Trophoblast cell (in vitro differentiated cells and primary cell): Measurements from ENCODE around the gene BMPER.

ENCODE experiments used
- DNase-seq, 2 donors: peaks; one replicate each; pipeline ENCODE4 v3.0.0-alpha.2; 2016
- H2AFZ ChIP-seq: 2 replicates; pipeline ENCODE4 v1.6.1; 2013; ENCODE audit warnings: low read length, moderate library complexity, mild to moderate bottlenecking; ENCODE audit not compliant: insufficient read depth, poor library complexity
- H2AK5ac ChIP-seq: 2 replicates; pipeline ENCODE4 v1.6.1; 2013; ENCODE audit warnings: mild to moderate bottlenecking, low read length
- H2BK120ac ChIP-seq: 2 replicates; pipeline ENCODE4 v1.6.1; 2013; ENCODE audit warnings: low read length, mild to moderate bottlenecking, moderate library complexity; ENCODE audit not compliant: insufficient read depth, poor library complexity
- H2BK12ac ChIP-seq: 2 replicates; pipeline ENCODE4 v1.6.1; 2013; ENCODE audit warnings: mild to moderate bottlenecking, low read length, moderate library complexity
- H2BK5ac ChIP-seq: 2 replicates; pipeline ENCODE4 v1.6.1; 2013; ENCODE audit warnings: low read length, low read depth, moderate library complexity, mild to moderate bottlenecking; ENCODE audit not compliant: poor library complexity
- H3K14ac ChIP-seq: 2 replicates; pipeline ENCODE4 v1.6.1; 2013; ENCODE audit warnings: mild to moderate bottlenecking, low read length
- H3K18ac ChIP-seq: 2 replicates; pipeline ENCODE4 v1.6.1; 2013; ENCODE audit warnings: mild to moderate bottlenecking, low read length
- H3K23ac ChIP-seq: 2 replicates; pipeline ENCODE4 v1.6.1; 2013; ENCODE audit warnings: low read length
- H3K27ac ChIP-seq: 2 replicates; pipeline ENCODE4 v1.5.1; 2013; ENCODE audit warnings: low read depth, mild to moderate bottlenecking, inconsistent platforms, low read length, moderate library complexity
- H3K27me3 ChIP-seq: 2 replicates; pipeline ENCODE4 v1.6.1; 2013; ENCODE audit warnings: inconsistent platforms, mild to moderate bottlenecking, low read length, moderate library complexity; ENCODE audit not compliant: insufficient read depth
- H3K36me3 ChIP-seq, 2 experiments: 1 replicate in 1 of 2; 2 replicates in 1 of 2; pipeline ENCODE4 v1.6.1; 2013; ENCODE audit warnings: low read length in 2 of 2, mild to moderate bottlenecking in 2 of 2, moderate library complexity in 1 of 2; ENCODE audit not compliant: insufficient read depth in 2 of 2, control insufficient read depth in 1 of 2
- H3K4ac ChIP-seq: 2 replicates; pipeline ENCODE4 v1.6.1; 2013; ENCODE audit warnings: low read depth, mild to moderate bottlenecking, low read length, moderate library complexity
- H3K4me1 ChIP-seq, 2 experiments: 1 replicate in 1 of 2; 2 replicates in 1 of 2; pipeline ENCODE4 v1.6.1; 2013; ENCODE audit warnings: low read length in 2 of 2, mild to moderate bottlenecking in 2 of 2, moderate library complexity in 1 of 2; ENCODE audit not compliant: insufficient read depth in 2 of 2, control insufficient read depth in 1 of 2
- H3K4me2 ChIP-seq: 2 replicates; pipeline ENCODE4 v1.6.1; 2013; ENCODE audit warnings: inconsistent platforms, mild to moderate bottlenecking, low read length, moderate library complexity
- H3K4me3 ChIP-seq: 2 replicates; pipeline ENCODE4 v1.5.1; 2013; ENCODE audit warnings: mild to moderate bottlenecking, low read depth, low read length, inconsistent platforms
- H3K79me1 ChIP-seq: one replicate; pipeline ENCODE4 v1.6.1; 2013; ENCODE audit warnings: low read length
- H3K79me2 ChIP-seq: 2 replicates; pipeline ENCODE4 v1.6.1; 2013; ENCODE audit warnings: low read length, mild to moderate bottlenecking; ENCODE audit not compliant: control insufficient read depth, insufficient read depth, poor library complexity
- H3K9ac ChIP-seq: 2 replicates; pipeline ENCODE4 v1.6.1; 2013; ENCODE audit warnings: mild to moderate bottlenecking, low read length
- H3K9me3 ChIP-seq: 2 replicates; pipeline ENCODE4 v1.6.1; 2013; ENCODE audit warnings: low read depth, mild to moderate bottlenecking, control low read depth, inconsistent platforms, low read length; ENCODE audit not compliant: insufficient read depth
- H4K12ac ChIP-seq: 2 replicates; pipeline ENCODE4 v1.6.1; 2013; ENCODE audit warnings: low read depth, mild to moderate bottlenecking, low read length, moderate library complexity
- H4K8ac ChIP-seq: 2 replicates; pipeline ENCODE4 v1.6.1; 2013; ENCODE audit warnings: low read depth, mild to moderate bottlenecking, low read length, moderate library complexity
- H4K91ac ChIP-seq: one replicate; pipeline ENCODE4 v1.6.1; 2013; ENCODE audit warnings: low read depth, mild to moderate bottlenecking, low read length, moderate library complexity
- WGBS: extraction: QIAGEN DNeasy Blood & Tissue Kit; methylation state at CpG from one replicate; pipeline ENCODE4 v1.1.7; 2013; ENCODE audit warnings: missing lambda C conversion rate; ENCODE audit not compliant: insufficient read length, insufficient coverage; ENCODE audit errors: extremely low coverage; 5-methylcytosine and 5-hydroxymethylcytosine counted together

Gene BMPER

DNA sequence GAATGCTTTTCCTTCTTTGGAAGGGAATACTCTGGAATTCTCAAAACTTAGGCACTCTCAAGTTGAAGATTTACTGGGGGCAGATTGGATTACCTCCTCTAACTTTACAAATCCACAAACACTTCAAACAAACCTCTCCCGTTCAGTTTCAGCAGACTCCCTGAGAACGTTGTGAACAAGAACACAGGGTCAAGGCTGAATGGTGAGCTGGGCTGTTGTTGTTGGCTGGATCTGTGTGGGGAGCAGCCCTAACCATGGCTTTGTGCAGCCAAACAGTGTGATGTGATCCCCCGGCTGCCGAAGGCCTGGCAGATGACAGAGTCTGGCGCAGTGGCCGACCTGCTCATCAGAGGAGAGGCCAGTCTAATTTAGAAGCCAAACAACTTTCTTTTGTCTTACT, 93.1 kb downstream of the BMPER start:
- H3K27ac ChIP-seq = no peak overlapping the region
- H2AK5ac ChIP-seq = no peak overlapping the region
- H3K4me2 ChIP-seq = no peak overlapping the region
- H3K9ac ChIP-seq = no peak overlapping the region
- no peaks in the 10 kb centered on the region for H3K79me1 ChIP-seq
- H3K23ac ChIP-seq = no peak overlapping the region
- no peak overlapping the region for H2BK12ac ChIP-seq
- no peak overlapping the region for H2BK120ac ChIP-seq
- no peaks in the 10 kb centered on the region for H3K79me2 ChIP-seq
- H3K4me3 ChIP-seq = peak overlapping the region; percentile 47
- H2AFZ ChIP-seq = no peak overlapping the region
- H4K91ac ChIP-seq = no peak overlapping the region
- no peak for DNase-seq
- no peak overlapping the region for H4K12ac ChIP-seq
- no peaks in the 10 kb centered on the region for H3K36me3 ChIP-seq
- no peak overlapping the region for H3K14ac ChIP-seq
- H3K27me3 ChIP-seq = no peaks in the 10 kb centered on the region
- H3K9me3 ChIP-seq = no peaks in the 10 kb centered on the region
- no peak overlapping the region for H4K8ac ChIP-seq
- H3K4me1 ChIP-seq = no peaks in the 10 kb centered on the region
- no peak overlapping the region for H2BK5ac ChIP-seq
- no peak overlapping the region for H3K18ac ChIP-seq
- H3K4ac ChIP-seq = no peak overlapping the region
- no CpG with 5 or more reads among the region's 6 CpGs for WGBS

GRCh38 chr7:34011017-34011695, 105.8 kb downstream of the BMPER start:
- Histone ChIP-seq H3K9me3 (no peaks in the 10 kb centered on the region), H3K79me1 (no peaks in the 10 kb centered on the region), H3K4me1 (no peaks in the 10 kb centered on the region), H4K91ac (no peak overlapping the region), H2BK120ac (no peak overlapping the region), H2AFZ (no peak overlapping the region), H4K8ac (no peak overlapping the region), H3K14ac (no peak overlapping the region), H3K27ac (no peak overlapping the region), H3K27me3 (no peaks in the 10 kb centered on the region), H3K4ac (no peak overlapping the region), H2BK5ac (no peak overlapping the region), H4K12ac (no peak overlapping the region), H2AK5ac (no peak overlapping the region), H3K9ac (no peak overlapping the region), H2BK12ac (no peak overlapping the region), H3K4me2 (no peak overlapping the region), H3K23ac (no peak overlapping the region), H3K4me3 (no peak overlapping the region), H3K18ac (no peak overlapping the region), H3K36me3 (no peaks in the 10 kb centered on the region), H3K79me2 (no peaks in the 10 kb centered on the region)
- DNase-seq = peak in 1 of 2 donors; percentile 19
- no CpG with 5 or more reads among the region's 3 CpGs for whole genome bisulfite sequencing

- Histone ChIP-seq H4K8ac (no peak overlapping the region), H3K9ac (no peak overlapping the region), H3K4me2 (no peak overlapping the region), H3K79me2 (no peaks in the 10 kb centered on the region), H4K12ac (no peak overlapping the region), H3K14ac (no peak overlapping the region), H3K27me3 (no peaks in the 10 kb centered on the region), H2AK5ac (no peak overlapping the region), H4K91ac (no peak overlapping the region), H3K4ac (no peak overlapping the region), H3K36me3 (no peaks in the 10 kb centered on the region), H2BK5ac (no peak overlapping the region), H2AFZ (no peak overlapping the region), H2BK120ac (no peak overlapping the region), H3K79me1 (no peaks in the 10 kb centered on the region), H3K9me3 (no peaks in the 10 kb centered on the region), H2BK12ac (no peak overlapping the region), H3K27ac (no peak overlapping the region), H3K4me1 (no peaks in the 10 kb centered on the region), H3K18ac (no peak overlapping the region), H3K23ac (no peak overlapping the region), H3K4me3 (no peak overlapping the region)
- no peak for DNase-seq
- no CpG with 5 or more reads among the region's 1 CpG for WGBS
Observed at GRCh38 chr7:34011696-34012095, 106.4 kb downstream of the BMPER start.

DNA sequence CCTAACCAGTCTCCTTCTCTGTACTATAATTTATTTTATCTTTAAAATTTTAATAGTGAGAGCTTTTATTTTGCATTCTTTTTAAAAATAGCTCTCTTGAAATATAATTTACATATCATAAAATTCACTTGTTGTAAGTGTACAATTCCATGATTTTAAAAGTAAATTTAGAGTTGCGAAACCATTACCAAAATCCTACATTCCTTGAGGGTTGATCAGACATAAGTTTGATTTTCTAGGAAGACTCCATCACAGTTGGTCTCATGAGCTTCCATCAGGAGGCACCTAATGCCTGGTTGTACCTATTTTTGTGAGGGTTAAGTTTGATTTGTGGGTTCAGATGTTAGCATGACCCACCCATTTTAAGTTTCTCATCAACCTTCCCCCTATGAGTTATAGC, 108.1 kb downstream of the BMPER start:
- no peak for DNase-seq
- Histone ChIP-seq H4K91ac (no peak overlapping the region), H3K9me3 (no peaks in the 10 kb centered on the region), H3K9ac (no peak overlapping the region), H3K23ac (no peak overlapping the region), H4K8ac (no peak overlapping the region), H2AFZ (no peak overlapping the region), H3K79me2 (no peaks in the 10 kb centered on the region), H3K27ac (no peak overlapping the region), H2BK120ac (no peak overlapping the region), H3K4me2 (no peak overlapping the region), H3K4me3 (no peak overlapping the region), H3K27me3 (no peaks in the 10 kb centered on the region), H3K14ac (no peak overlapping the region), H3K4ac (no peak overlapping the region), H4K12ac (no peak overlapping the region), H3K79me1 (no peaks in the 10 kb centered on the region), H2BK12ac (no peak overlapping the region), H2BK5ac (no peak overlapping the region), H3K36me3 (no peaks in the 10 kb centered on the region), H3K18ac (no peak overlapping the region), H2AK5ac (no peak overlapping the region), H3K4me1 (no peaks in the 10 kb centered on the region)
- no CpG with 5 or more reads among the region's 1 CpG for WGBS
